Right renal cortex interstitium (tissue), 3 donors: ENCODE data around the gene CNBP. TPM values are rescaled to one million over a fixed set of nuclear protein-coding genes. Genes with fewer than 3 reads are reported as not detected.
A peak's percentile ranks its signal among the peaks of the same experiment; 100 is the strongest.
"Not testable (repeated sequence)": the region's sequence is repeated elsewhere in the genome, so short reads cannot be mapped to it uniquely, and the experiment has no call there.

Source experiments
- DNase-seq, 3 donors: peaks; one replicate each; pipeline ENCODE4 v3.0.0-alpha.2; 2013; ENCODE audit warnings: low read depth in 3 of 3, low spot score in 2 of 3
- polyA plus RNA-seq, 3 donors: library from polyadenylated mRNA; unstranded; fragments of 120-200 nt; gene quantifications; one replicate each; pipeline ENCODE4 v1.2.1, GENCODE V29; 2013; ENCODE audit not compliant: insufficient read length in 3 of 3

Gene CNBP
- polyA plus RNA-seq, 3 donors: 448 to 471 (median 458) TPM

DNA sequence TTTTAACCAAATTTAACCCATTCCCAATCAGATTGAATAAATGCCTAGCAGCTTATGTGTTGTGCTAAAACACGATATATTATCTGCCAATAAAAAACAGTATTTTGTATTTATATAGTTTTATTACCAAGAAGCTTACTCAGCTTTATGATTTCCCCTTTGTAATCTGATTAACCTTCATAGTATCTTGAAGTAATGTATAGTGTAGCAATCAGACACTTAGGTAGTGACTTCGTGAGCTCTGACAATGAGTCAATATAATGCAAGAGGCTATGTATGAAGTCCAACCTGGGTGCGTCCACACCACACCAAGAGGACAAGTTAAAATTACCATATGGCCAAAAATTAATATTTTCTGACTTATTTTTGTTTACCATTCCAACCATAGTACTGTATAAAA is 2.1 kb upstream of the CNBP start:
- no peak for DNase-seq

DNA sequence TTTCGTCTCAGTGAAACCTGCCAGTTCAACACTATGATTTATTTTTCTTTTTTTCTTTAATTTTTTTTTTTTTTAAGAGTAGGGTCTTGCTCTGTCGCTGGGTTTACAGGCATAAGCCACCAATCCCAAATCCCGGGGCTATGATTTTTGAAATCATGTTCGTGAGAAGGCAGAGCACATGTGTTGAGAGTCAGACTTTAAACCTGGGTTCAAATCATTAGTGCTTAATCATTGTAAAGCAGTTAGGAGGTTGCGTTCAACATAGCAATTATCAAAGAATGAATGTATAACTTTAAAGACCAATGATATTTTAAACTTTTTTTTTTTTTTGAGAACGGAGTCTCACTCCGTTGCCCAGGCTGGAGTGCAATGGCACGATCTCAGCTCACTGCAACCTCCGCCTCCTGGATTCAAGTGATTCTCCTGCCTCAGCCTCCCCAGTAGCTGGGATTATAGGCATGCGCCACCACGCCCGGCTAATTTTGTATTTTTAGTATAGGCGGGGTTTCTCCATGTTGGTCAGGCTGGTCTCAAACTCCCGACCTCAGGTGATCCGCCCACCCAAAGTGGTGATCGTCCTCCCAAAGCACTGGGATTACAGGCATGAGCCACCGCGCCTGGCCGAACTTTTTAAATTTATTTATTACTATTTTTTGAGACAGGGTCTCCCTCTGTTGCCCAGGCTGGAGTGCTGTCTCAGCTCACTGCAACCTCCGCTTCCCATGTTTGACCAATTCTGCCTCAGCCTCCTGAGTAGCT is 1.3 kb upstream of the CNBP start:
- DNase-seq: not testable (repeated sequence)

DNA sequence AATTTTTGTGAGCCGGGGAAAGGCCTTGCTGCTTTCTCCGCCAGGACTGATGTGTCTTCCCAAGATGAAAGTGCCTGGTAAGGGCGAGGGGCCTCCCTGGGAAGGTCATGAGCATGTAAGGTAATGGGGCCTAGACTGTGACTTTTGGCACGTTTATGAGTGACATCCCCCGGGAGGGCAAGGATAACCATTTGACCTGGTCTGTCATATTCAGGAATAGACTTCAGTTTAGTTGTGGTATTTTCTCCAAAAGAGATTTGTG is 631 bp upstream of the CNBP start:
- DNase-seq: peak in 1 of 3 donors; percentile 15

- DNase-seq: no peak
These were observed 1.1 kb downstream of the CNBP start for GRCh38 chr3:129182390-129183185.

DNA sequence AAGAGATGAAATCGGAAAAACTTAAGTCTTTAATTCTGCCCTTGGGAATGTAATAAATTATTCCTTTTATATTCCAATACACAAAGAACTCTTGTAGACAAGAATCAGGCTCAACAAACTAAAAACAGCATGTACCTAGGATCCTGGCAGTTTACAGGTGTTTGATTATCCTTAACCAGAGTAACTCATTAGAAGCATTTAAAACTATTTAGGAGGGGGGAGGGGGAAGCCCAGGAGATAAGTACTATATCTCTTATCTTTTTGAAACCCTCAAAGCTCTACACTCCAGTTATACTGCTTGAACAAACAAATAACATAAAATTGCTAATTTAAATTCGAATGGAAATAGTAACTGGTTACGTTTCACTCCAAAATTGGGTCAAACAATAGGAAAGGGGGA is 1.9 kb downstream of the CNBP start:
- DNase-seq: no peak

DNA sequence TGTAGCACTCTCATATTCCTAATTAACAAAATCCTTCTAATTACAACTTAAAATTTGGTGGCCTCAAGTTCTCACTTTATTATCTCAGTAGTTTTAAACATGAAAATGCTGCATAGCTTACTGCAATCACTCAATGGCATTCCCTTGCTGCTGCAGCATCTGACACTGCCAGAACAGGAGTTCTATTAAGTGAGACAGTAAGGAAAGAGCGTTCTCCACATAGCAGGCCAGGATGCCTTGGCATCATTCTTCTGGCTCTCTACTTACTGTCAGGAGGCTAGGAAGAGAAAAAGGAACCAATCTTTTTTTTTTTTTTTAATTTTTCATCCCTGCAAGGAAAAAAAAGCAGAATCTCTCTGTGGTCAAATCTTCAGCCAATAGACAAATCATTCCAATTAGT is 3.2 kb downstream of the CNBP start:
- DNase-seq: no peak

DNA sequence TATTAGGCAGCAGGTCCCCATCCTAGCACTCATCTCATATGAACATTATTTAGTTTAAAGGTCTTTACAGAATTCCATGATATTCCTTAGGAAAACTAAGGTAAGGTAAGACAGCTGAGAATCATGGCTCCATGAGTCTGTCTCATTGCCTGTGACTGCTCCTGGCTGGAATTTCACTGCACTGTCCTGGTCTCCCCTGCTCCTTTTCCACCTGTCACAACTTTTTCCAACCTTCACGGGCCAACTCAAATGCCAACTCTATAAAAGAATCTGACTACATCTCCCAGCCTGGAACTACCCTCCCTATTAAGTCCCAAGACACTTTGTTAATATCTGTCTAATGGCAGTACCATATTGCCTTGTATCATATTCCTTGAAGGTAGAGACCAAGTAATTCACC is 7.6 kb downstream of the CNBP start:
- no peak for DNase-seq

DNA sequence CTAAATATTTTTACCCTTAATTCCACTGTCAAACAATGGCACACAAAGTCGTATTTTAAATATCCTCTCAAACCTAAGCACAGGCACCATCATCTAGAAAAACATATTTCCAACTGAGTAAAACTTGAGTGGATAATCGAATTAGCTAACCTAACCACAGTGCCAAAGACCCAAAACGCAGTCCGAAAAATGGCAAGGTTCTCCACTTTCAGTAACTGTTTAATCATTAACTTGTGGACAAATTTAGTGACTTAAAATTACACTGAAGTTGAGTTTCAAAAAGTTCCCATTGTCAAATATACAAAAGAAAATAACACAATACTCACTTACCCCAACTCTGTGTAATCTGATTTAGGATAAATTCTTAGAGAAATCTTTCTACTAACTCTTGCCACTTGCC is 10.0 kb downstream of the CNBP start:
- DNase-seq: no peak

DNA sequence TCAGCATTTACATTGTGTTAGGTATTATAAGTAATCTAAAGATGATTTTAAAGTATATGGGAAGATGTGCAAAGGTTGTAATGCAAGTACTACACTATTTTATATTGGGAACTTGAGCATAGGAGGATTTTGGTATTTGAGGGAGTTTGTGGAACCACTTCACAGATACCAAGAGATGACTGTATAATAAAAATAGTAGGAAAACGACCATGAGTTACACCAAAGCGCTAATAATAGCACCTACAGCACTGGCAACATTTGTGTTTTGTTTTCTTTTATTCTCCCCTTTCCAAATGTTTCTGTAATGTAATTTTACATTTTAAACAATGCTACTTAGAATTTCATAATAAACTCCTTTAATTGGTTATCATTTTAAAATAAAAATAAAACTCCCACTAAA is 10.5 kb downstream of the CNBP start:
- DNase-seq: no peak

GRCh38 chr3:129166579-129167332 is 16.9 kb downstream of the CNBP start:
- no peak for DNase-seq

- DNase-seq: not testable (repeated sequence)
These were observed 18.1 kb downstream of the CNBP start for GRCh38 chr3:129165594-129165993.

DNA sequence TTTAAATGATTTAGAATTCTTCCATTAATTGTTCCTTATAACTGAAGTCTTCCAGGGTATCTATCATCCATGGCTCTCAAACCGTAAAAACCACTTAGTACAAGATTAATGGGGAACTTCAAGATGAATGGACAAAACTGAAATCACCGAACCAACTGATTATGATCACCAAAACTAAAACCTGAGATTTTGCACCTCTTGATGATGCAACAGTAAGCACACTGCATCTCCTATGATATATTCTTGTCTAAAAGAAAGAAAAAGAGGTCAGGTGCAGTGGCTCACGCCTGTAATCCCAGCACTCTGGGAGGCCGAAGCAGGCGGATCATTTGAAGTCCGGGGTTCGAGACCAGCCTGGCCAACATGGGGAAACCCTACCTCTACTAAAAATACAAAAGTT is 19.2 kb downstream of the CNBP start:
- DNase-seq: no peak

DNA sequence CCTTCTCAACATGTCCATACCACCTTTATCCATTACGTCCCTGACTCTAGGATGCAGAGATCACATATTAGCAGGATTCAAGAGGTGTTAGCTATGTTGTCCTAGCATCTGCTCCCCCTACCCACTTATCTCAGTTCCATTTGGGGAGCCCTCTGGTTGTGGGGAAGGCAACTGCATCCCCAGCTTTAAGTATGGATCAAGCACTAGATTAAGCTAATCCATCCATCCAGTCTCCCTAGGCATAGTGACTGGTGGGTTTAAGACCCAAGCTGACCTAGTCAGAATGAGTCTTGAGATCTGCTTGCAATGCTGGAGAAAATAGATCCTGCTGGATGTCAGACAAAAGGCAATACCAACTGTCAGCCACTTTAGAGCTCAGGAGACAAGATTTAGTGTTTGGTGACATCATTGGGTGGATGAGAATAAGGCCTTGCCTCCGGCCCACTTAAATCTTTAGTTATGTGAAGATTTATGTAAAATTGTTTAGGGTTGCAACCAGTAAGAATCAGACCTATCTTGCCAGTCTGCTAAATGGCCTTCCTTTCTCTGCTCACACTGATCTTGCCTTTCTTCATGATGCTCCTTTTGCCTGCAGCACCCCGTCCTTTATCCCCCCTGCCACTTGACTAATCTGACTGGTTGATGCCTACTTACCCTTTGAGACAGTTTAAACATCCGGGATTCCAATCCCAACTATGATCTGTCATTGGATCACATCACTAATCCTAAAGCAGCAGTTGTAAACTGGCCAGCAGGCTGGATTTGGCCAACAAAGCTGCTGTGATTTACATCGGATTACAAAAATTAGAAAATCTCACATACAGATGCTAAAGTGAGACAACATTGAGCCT is 20.7 kb downstream of the CNBP start:
- DNase-seq: no peak

DNA sequence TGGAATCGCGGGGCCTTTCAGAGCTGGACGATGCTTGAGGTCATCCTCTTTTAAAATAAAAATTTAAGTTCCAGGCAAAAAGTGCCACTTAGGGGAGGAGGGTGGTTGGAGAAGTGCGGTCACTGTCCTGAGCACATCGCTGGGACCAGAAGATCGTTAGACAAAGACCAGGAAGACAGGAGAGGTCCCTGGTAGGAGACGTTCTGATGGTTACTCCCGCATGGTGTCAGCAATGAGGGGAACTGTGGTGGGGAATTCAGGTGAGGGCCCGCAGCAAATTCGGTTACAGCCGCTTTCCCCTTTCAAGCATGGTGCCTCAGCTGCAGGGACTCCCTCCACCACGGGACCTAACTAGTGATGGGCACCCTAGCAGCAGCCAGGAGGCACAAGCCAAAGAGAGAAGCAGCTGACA is 21.8 kb downstream of the CNBP start:
- DNase-seq: no peak

DNA sequence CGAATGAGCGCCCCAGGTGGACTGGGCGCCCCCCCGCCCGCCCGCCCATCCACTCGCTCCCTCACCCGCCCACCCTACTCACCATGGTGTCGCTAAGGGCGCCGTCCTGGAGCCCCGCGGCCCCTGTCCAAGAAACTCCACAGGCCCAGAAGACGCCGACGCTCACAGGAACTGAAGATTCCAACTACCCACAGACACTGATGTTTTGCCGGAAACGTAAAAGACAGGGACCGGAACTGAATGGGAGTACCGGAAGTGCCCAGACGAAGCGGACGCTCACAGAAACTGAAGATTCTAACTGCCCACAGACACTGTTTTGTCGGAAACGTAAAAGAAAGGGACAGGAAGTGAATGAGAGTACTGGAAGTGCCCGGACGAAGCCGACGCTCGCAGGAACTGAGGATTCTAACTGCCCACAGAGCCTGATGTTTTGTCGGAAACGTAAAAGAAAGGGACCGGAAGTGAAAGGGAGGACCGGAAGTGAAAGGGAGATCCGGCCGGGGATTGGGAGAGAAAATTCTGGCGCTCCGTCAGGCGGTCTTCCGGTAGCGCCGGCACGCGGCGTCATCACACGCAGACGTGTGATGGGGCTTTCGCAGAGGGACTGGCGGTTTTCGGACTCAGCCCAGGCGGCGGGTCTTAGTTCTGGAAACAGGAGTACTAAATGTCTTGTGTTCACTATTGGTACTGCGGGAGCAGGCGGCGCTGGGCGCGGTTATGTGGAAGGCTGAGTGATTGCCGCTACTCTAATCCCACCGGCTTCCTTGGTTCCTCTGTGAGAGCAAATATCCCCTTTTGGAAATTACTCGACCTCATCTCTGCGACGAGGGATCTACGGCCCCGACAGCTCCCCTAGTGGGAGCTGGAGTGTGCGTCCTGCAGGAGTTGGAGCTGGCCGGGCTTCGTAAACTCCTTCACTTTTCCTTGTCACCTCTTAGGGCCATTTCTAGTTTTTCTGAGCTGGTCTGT is 22.5 kb downstream of the CNBP start, which contains the start of gene ISY1:
Gene ISY1 (minus strand): TSS at position 173 of the 969 bp plus-strand sequence. CDS start 88 bp downstream, at position 85.
- peak; percentile 96 to 97 (median 96) for DNase-seq

DNA sequence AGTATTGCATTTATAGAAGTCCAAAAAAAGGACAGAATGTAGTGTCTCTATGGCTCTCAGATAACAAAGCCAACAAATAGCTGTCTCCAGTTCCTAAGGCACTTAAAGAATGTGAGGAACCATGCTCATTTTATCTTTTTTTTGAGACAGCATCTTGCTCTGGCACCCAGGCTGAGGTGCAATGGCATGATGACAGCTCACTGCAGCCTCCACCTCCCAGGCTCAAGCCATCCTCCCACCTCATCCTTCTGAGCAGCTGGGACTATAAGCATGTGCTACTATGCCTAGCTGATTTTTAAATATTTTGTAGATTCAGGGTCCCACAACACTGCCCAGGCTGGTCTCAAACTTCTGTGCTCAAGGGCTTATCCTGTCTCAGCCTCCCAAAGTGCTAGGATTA is 38.9 kb downstream of the CNBP start:
- no peak for DNase-seq

DNA sequence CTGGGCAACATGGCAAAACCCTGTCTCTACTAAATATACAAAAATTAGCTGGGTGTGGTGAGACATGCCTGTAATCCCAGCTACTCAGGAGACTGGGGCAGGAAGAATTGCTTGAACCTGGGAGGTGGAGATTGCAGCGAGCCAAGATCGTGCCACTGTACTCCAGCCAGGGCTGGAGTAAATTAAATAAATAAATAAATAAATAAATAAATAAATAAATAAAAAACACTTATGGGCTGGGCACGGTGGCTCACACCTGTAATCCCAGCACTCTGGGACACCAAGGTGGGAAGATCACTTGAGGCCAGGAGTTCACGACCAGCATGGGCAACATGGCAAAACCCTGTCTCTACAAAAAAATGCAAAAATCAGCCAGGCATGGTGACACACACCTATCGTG is 42.7 kb downstream of the CNBP start:
- DNase-seq: not testable (repeated sequence)

DNA sequence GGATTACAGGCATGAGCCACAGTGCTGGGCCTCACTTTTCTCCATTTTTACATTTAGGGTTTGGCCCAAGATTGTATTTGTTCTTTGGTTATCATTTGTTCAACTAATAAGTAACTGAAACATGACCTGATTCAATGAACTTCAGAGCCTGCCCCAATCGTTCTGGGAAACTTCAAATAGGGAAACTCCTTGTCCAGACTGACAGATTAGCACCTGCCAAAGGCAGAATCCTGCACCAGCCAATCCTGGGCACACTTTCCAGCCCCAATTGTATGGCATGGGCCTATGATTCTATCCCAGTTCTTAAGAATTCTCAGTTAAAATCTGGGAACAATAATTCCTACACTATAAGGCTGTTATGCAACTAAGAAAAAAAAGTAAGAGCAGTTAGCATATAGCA is 43.8 kb downstream of the CNBP start:
- DNase-seq: no peak

GRCh38 chr3:129136275-129136674 is 47.4 kb downstream of the CNBP start:
- DNase-seq: not testable (repeated sequence)
